A673 (cell line): ENCODE results near the gene LRRC74B.

Source experiments
- CTCF ChIP-seq: fragments of 300-800, 200-600 bp; sonication (generic); conservative IDR thresholded peaks from 2 replicates; pipeline ENCODE4 v1.5.1; 2017; ENCODE audit warnings: low read depth, mild to moderate bottlenecking, antibody characterized with exemption, low read length, moderate library complexity, mixed read lengths
- EZH2 ChIP-seq: fragments of 200-600 bp; sonication (generic); IDR thresholded peaks from 2 replicates; pipeline ENCODE4 v1.6.1; 2017; ENCODE audit warnings: borderline replicate concordance, low read depth, mild to moderate bottlenecking, mixed read lengths, antibody characterized with exemption, low read length; ENCODE audit not compliant: poor library complexity, severe bottlenecking

- no peak for TF ChIP-seq CTCF
- TF ChIP-seq EZH2: no peak
Observed at GRCh38 chr22:21054714-21055563, 9.2 kb downstream of the LRRC74B start.
